ENCODE data around the gene SLC44A3. TPM values are rescaled to one million over a fixed set of nuclear protein-coding genes. Genes with fewer than 3 reads are reported as not detected.

SLC44A3 gene
- polyA plus RNA-seq, 3 donors, result not detected

DNA sequence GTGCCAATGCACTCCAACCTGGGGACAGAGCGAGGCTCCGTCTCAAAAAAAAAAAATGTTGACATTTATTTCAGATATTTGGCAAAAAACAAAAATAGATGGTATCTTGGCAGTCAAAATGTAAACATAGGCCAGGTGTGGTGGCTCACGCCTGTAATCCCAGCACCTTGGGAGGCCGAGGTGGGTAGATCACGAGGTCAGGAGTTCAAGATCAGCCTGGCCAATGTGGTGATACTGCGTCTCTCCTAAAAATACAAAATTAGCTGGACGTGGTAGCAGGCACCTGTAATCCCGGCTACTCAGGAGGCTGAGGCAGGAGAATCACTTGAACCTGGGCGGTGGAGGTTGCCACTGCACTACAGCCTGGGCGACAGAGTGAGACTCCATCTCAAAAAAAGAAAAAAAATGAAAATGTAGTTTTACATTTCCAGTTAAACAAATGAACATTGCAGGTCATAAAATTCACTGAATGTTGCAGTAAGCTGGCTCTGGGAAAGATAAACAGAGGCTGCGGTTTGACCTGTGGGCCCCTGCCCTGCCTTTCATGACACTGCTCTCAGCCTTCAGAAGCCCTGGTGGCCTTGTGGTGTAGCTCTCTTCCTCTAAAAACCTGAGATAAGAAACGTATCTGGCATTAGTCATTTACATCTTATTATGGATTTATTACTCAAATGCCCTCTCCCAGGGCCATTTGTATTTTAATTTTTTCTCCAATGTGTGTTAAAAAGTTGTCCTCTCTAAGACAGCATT, 12.2 kb upstream of the SLC44A3 start:
- intact Hi-C loops (cut with micrococcal nuclease), result loop anchor here (2.0 to 10.0 kb wide), 3 partner anchors 283 to 327 kb away; no protein-coding TSS in a partner anchor
- Mint-ChIP-seq H3K36me3 (no peaks in the 10 kb centered on the region), H3K27me3 (ENCODE audit: low read depth in 3 of 3) (peaks cover 0 to 8% (median 4%) of the 10 kb centered on the region in 3 donors), H3K9me3 (peaks cover 3 to 12% (median 6%) of the 10 kb centered on the region in 7 donors), H3K27ac (peak overlapping the region in 1 of 7 donors; percentile 15), H3K4me1 (peaks cover 14% of the 10 kb centered on the region), H3K4me3 (no peak overlapping the region)
- DNase-seq, result no peak
- H4K20me1 ChIP-seq (ENCODE audit: insufficient read depth, low read length), result no peaks in the 10 kb centered on the region
- TF ChIP-seq, protein P1, sequence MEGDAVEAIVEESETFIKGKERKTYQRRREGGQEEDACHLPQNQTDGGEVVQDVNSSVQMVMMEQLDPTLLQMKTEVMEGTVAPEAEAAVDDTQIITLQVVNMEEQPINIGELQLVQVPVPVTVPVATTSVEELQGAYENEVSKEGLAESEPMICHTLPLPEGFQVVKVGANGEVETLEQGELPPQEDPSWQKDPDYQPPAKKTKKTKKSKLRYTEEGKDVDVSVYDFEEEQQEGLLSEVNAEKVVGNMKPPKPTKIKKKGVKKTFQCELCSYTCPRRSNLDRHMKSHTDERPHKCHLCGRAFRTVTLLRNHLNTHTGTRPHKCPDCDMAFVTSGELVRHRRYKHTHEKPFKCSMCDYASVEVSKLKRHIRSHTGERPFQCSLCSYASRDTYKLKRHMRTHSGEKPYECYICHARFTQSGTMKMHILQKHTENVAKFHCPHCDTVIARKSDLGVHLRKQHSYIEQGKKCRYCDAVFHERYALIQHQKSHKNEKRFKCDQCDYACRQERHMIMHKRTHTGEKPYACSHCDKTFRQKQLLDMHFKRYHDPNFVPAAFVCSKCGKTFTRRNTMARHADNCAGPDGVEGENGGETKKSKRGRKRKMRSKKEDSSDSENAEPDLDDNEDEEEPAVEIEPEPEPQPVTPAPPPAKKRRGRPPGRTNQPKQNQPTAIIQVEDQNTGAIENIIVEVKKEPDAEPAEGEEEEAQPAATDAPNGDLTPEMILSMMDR (IDR thresholded peaks at IDR 0.05), result no peak
- H3K36me3 ChIP-seq (replicated peaks in 1 of 2; ENCODE audit: control insufficient read depth in 1 of 2, insufficient read depth in 2 of 2, low read length in 2 of 2), result no peaks in the 10 kb centered on the region
- H3K4me2 ChIP-seq (replicated peaks; ENCODE audit: extremely low read depth, low read length, poor library complexity, severe bottlenecking), result no peak overlapping the region
- H3K27me3 ChIP-seq (ENCODE audit: control insufficient read depth in 2 of 2, insufficient read depth in 2 of 2, low read length in 2 of 2), result no peaks in the 10 kb centered on the region
- no peak overlapping the region for H2AFZ ChIP-seq (ENCODE audit: insufficient read depth, low read depth, low read length, poor library complexity, severe bottlenecking)
- peaks cover 13 to 14% of the 10 kb centered on the region in 2 donors for H3K4me1 ChIP-seq (ENCODE audit: control insufficient read depth in 1 of 2, insufficient read depth in 2 of 2, low read length in 2 of 2)
- no peak overlapping the region for H3K4me3 ChIP-seq (replicated peaks in 1 of 3; ENCODE audit: low read depth in 2 of 3, low read length in 3 of 3)
- H3K79me2 ChIP-seq (ENCODE audit: insufficient read depth, low read length), result no peaks in the 10 kb centered on the region
- no peak overlapping the region for H3K9ac ChIP-seq (ENCODE audit: insufficient read depth, low read length, poor library complexity, severe bottlenecking)
- no peak overlapping the region for H3K27ac ChIP-seq (ENCODE audit: low read depth in 1 of 2, low read length in 2 of 2)
- 88% methylated on average over 9 of the region's 12 CpGs for WGBS (ENCODE audit: insufficient coverage)
- no peaks in the 10 kb centered on the region for H3K9me3 ChIP-seq (replicated peaks in 1 of 2; ENCODE audit: control insufficient read depth in 1 of 2, insufficient read depth in 1 of 2, low read length in 2 of 2)

DNA sequence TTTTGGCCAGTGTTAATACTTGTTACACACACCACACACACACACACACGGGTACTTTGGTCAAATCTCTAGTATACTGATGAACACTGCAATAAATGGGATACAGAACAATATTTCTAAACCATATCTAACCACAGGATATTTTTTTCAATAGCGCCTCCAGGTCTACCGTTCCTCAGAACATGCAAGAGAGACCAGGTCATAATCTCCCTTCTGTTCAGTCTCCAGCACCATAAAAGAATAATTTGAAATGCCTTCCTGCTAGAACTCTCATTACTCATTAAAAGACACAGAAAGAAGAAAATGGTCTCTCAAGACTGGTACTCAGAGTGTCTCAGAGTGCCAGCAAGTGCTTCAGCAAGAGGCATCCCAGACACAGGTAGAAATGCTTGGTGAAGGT, 11.5 kb upstream of the SLC44A3 start:
- Mint-ChIP-seq H3K27ac (no peak overlapping the region), H3K9me3 (peaks cover 3 to 20% (median 11%) of the 10 kb centered on the region in 7 donors), H3K27me3 (ENCODE audit: low read depth in 3 of 3) (peaks cover 0 to 8% (median 4%) of the 10 kb centered on the region in 3 donors), H3K36me3 (no peaks in the 10 kb centered on the region), H3K4me3 (no peak overlapping the region), H3K4me1 (peaks cover 14% of the 10 kb centered on the region)
- Histone ChIP-seq H3K9me3 (replicated peaks in 1 of 2; ENCODE audit: control insufficient read depth in 1 of 2, insufficient read depth in 1 of 2, low read length in 2 of 2) (no peaks in the 10 kb centered on the region), H3K27ac (ENCODE audit: low read depth in 1 of 2, low read length in 2 of 2) (no peak overlapping the region), H3K79me2 (ENCODE audit: insufficient read depth, low read length) (no peaks in the 10 kb centered on the region), H3K4me3 (replicated peaks in 1 of 3; ENCODE audit: low read depth in 2 of 3, low read length in 3 of 3) (no peak overlapping the region), H2AFZ (ENCODE audit: insufficient read depth, low read depth, low read length, poor library complexity, severe bottlenecking) (no peak overlapping the region), H4K20me1 (ENCODE audit: insufficient read depth, low read length) (no peaks in the 10 kb centered on the region), H3K36me3 (replicated peaks in 1 of 2; ENCODE audit: control insufficient read depth in 1 of 2, insufficient read depth in 2 of 2, low read length in 2 of 2) (no peaks in the 10 kb centered on the region), H3K9ac (ENCODE audit: insufficient read depth, low read length, poor library complexity, severe bottlenecking) (no peak overlapping the region), H3K27me3 (ENCODE audit: control insufficient read depth in 2 of 2, insufficient read depth in 2 of 2, low read length in 2 of 2) (no peaks in the 10 kb centered on the region), H3K4me1 (ENCODE audit: control insufficient read depth in 1 of 2, insufficient read depth in 2 of 2, low read length in 2 of 2) (peaks cover 13 to 14% of the 10 kb centered on the region in 2 donors), H3K4me2 (replicated peaks; ENCODE audit: extremely low read depth, low read length, poor library complexity, severe bottlenecking) (no peak overlapping the region)
- WGBS (ENCODE audit: insufficient coverage), result 58% methylated on average over 2 of the region's 3 CpGs
- TF ChIP-seq, protein P1 (IDR thresholded peaks at IDR 0.05), result no peak
- DNase-seq, result no peak
- intact Hi-C loops (cut with micrococcal nuclease), result loop anchor here (5.0 to 10.0 kb wide), 2 partner anchors 284 to 286 kb away; no protein-coding TSS in a partner anchor
